Esophagus muscularis mucosa (tissue), 4 donors: Measurements from ENCODE around the gene CD28. TPM values are rescaled to one million over a fixed set of nuclear protein-coding genes. Genes with fewer than 3 reads are reported as not detected.

Experiments
- DNase-seq: peaks from one replicate; pipeline ENCODE4 v3.0.0-alpha.2; 2017; ENCODE audit errors: extremely low spot score
- H3K27ac ChIP-seq, 4 donors: fragments of 200-600 bp; sonication (generic); replicated peaks in 1 of 4; 1 replicate in 3 of 4; 2 replicates in 1 of 4; pipeline ENCODE4 v1.5.1; 2016 to 2019; ENCODE audit warnings: mild to moderate bottlenecking in 1 of 4
- H3K27me3 ChIP-seq, 4 donors: fragments of 200-600 bp; sonication (generic); one replicate each; pipeline versions ENCODE4 v1.5.1 to v1.6.0; 2016 to 2019
- H3K36me3 ChIP-seq, 4 donors: fragments of 200-600 bp; sonication (generic); one replicate each; pipeline ENCODE4 v1.5.1; 2016 to 2019
- H3K4me1 ChIP-seq, 4 donors: fragments of 200-600 bp; sonication (generic); one replicate each; pipeline ENCODE4 v1.5.1; 2016 to 2019
- H3K4me3 ChIP-seq, 4 donors: fragments of 200-600 bp; sonication (generic); 1 replicate in 2 of 4; 2 replicates in 2 of 4; pipeline ENCODE4 v1.5.1; 2016 to 2019; ENCODE audit warnings: mild to moderate bottlenecking in 4 of 4, moderate library complexity in 1 of 4
- H3K9me3 ChIP-seq, 4 donors: fragments of 200-600 bp; sonication (generic); 1 replicate in 3 of 4; 2 replicates in 1 of 4; pipeline ENCODE4 v1.5.1; 2016 to 2019
- EP300 ChIP-seq: sonication (generic); formaldehyde crosslinking; IDR thresholded peaks from one replicate; pipeline ENCODE4 v1.6.1; 2017; ENCODE audit warnings: antibody characterized with exemption
- POLR2A ChIP-seq: fragments of 450-650 bp; IDR thresholded peaks from one replicate; pipeline ENCODE4 v1.6.1; 2017; ENCODE audit warnings: antibody characterized with exemption, moderate library complexity, mild to moderate bottlenecking, low read depth
- POLR2AphosphoS5 ChIP-seq, 2 donors: sonication (generic); formaldehyde crosslinking; IDR thresholded peaks; one replicate each; pipeline ENCODE4 v1.6.1; 2017; ENCODE audit warnings: antibody characterized with exemption in 2 of 2
- WGBS: methylation state at CpG from one replicate; pipeline ENCODE4 v1.1.5; 2018; 5-methylcytosine and 5-hydroxymethylcytosine counted together
- intact Hi-C: fragments of 100-400 bp; cut with DNase I; formaldehyde crosslinking; loops from one replicate; pipeline ENCODE4 v1.15.1; 2023
- total RNA-seq, 4 donors: library from RNA; depleted of rRNA; stranded (reverse); fragments of >200 nt; gene quantifications; one replicate each; pipeline versions ENCODE4 v1.1.0 to v1.2.1, GENCODE V29; 2016
- TF ChIP-seq, protein P1 (sequence below), 3 experiments: fragments of 200-600 bp in 2 of 3; fragments of 450-650 bp in 1 of 3; sonication (generic) in 2 of 3; IDR thresholded peaks; one replicate each; pipeline ENCODE4 v1.5.1; 2017 to 2019; ENCODE audit warnings: antibody characterized with exemption in 3 of 3, mild to moderate bottlenecking in 2 of 3, moderate library complexity in 1 of 3

CD28 gene
- total RNA-seq, 4 donors from 2014 or later = under 0.01 to 2.2 (median 0.28) TPM

DNA sequence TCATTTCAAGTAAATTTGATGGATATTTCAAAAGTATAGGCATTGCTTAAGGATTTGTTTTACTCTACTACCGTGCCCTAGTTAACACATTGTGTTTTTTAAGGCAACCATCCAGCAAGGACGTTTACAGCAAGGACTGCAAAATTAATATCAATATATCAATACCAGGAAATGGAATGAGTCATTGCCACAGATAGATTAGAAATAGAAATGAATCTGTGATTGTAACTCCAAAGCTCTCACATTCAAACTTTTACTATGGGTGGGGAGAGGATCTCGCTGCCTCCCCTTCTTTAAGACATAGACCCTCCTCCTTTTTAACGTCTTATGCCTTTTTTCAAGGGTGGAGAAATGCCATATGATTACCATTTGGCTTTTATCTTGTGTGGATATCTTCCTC lies 3.8 kb downstream of the CD28 start:
- Histone ChIP-seq H3K27me3 (no peaks in the 10 kb centered on the region), H3K9me3 (no peaks in the 10 kb centered on the region), H3K27ac (no peak overlapping the region), H3K4me1 (no peaks in the 10 kb centered on the region), H3K36me3 (no peaks in the 10 kb centered on the region), H3K4me3 (no peak overlapping the region)
- intact Hi-C loops = no loop called here
- no peak for DNase-seq
- TF ChIP-seq POLR2A (no peak), EP300 (no peak), POLR2AphosphoS5 (IDR thresholded peaks at IDR 0.05) (no peak)
- TF ChIP-seq, protein P1, sequence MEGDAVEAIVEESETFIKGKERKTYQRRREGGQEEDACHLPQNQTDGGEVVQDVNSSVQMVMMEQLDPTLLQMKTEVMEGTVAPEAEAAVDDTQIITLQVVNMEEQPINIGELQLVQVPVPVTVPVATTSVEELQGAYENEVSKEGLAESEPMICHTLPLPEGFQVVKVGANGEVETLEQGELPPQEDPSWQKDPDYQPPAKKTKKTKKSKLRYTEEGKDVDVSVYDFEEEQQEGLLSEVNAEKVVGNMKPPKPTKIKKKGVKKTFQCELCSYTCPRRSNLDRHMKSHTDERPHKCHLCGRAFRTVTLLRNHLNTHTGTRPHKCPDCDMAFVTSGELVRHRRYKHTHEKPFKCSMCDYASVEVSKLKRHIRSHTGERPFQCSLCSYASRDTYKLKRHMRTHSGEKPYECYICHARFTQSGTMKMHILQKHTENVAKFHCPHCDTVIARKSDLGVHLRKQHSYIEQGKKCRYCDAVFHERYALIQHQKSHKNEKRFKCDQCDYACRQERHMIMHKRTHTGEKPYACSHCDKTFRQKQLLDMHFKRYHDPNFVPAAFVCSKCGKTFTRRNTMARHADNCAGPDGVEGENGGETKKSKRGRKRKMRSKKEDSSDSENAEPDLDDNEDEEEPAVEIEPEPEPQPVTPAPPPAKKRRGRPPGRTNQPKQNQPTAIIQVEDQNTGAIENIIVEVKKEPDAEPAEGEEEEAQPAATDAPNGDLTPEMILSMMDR (IDR thresholded peaks at IDR 0.05) = no peak
- WGBS = 64% methylated on average over 4 of the region's 4 CpGs

DNA sequence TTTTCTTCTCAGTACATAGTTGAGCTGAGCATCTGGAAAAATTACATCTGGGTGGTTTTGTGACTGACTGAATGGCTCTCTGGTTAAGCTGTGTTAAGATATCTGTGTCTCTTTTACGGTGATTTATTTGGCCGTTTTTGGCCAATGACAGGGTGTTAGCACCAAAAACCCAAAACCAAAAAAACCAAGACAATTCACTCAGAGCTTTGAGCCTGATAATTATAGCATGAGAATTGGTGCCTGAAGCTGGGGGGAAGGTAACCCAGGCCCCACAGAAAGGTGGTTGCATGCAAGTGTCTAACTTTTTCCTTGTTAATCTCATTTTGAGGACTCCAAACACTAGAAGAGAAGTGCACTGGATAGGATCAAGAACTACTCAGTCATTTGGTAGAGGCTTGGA lies 4.5 kb downstream of the CD28 start:
- TF ChIP-seq POLR2AphosphoS5 (IDR thresholded peaks at IDR 0.05) (no peak), EP300 (no peak), POLR2A (no peak)
- TF ChIP-seq, protein P1 (IDR thresholded peaks at IDR 0.05) = no peak
- H3K9me3 ChIP-seq = no peaks in the 10 kb centered on the region
- H3K27ac ChIP-seq = no peak overlapping the region
- H3K4me3 ChIP-seq = no peak overlapping the region
- intact Hi-C loops = no loop called here
- DNase-seq = no peak
- no peaks in the 10 kb centered on the region for H3K4me1 ChIP-seq
- no peaks in the 10 kb centered on the region for H3K36me3 ChIP-seq
- H3K27me3 ChIP-seq = no peaks in the 10 kb centered on the region
- 75% methylated on average over 2 of the region's 2 CpGs for WGBS

DNA sequence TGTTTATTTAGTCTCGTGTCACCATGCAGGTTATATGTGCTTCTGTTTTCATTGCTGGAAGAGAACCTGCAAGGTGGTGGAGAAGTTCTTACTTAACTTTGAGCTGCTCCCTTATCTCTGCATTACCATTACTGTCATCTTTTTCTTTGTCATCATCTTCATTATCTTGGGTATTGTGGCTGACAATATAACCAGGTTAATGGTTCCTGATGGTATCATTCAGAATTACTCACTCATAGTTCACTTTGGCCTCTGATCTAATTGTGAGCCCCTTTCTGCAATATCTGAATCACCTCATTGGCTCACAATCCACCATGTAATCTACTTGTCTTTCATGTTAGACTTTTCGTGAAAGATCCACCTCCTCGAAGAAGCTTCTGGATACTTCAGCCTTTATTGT lies 5.0 kb downstream of the CD28 start:
- WGBS = 97% methylated on average over 3 of the region's 3 CpGs
- intact Hi-C loops = no loop called here
- Histone ChIP-seq H3K27me3 (no peaks in the 10 kb centered on the region), H3K27ac (no peak overlapping the region), H3K36me3 (no peaks in the 10 kb centered on the region), H3K4me1 (no peaks in the 10 kb centered on the region), H3K9me3 (no peaks in the 10 kb centered on the region), H3K4me3 (no peak overlapping the region)
- TF ChIP-seq POLR2A = no peak
- no peak for TF ChIP-seq EP300
- TF ChIP-seq, protein P1 (IDR thresholded peaks at IDR 0.05) = no peak
- TF ChIP-seq POLR2AphosphoS5 (IDR thresholded peaks at IDR 0.05) = no peak
- no peak for DNase-seq

DNA sequence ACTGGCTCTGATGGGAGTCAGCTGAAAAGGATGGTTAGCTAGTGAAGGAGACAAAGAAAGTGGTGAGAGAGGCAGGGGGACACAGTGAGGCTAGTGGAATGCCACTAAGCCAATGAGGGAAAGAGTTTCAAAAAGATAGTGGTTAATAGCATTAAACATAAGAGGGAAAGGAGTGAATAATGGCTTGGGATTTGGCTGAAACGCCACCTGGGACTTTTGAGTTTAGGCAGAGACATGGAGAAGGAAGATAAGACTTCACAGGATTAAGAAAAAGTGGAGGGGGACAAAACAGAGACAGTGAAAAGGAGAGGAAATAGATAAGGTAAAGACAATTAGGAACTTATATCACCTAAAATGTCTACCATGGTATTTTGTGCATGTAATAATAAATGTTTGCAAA lies 6.9 kb downstream of the CD28 start:
- TF ChIP-seq EP300 = no peak
- TF ChIP-seq, protein P1 (IDR thresholded peaks at IDR 0.05) = no peak
- no peak for TF ChIP-seq POLR2AphosphoS5 (IDR thresholded peaks at IDR 0.05)
- TF ChIP-seq POLR2A = no peak
- H3K4me3 ChIP-seq = no peak overlapping the region
- 83% methylated on average over 1 of the region's 1 CpG for WGBS
- intact Hi-C loops = no loop called here
- H3K36me3 ChIP-seq = no peaks in the 10 kb centered on the region
- H3K27ac ChIP-seq = no peak overlapping the region
- H3K9me3 ChIP-seq = no peaks in the 10 kb centered on the region
- no peaks in the 10 kb centered on the region for H3K27me3 ChIP-seq
- H3K4me1 ChIP-seq = no peaks in the 10 kb centered on the region
- no peak for DNase-seq

DNA sequence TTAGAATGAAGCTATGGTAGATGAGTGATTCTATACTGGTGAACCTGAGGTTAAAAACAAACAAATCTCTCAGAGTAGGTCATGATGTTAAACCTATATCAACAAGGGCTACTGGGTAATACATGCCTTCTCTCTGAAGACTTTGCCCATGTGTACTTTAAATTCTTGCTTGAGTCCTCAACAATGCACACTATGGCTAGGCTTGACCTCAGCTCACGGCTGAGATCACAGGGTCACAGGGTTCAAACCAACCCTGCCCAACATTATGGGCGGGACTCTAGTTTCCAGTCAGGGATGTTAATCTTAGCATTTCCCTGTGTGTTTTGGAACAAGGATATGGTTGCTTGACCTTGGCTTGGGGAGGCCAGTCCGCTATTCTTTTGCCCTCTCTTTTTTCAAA lies 7.7 kb downstream of the CD28 start:
- TF ChIP-seq, protein P1 (IDR thresholded peaks at IDR 0.05) = no peak
- TF ChIP-seq POLR2AphosphoS5 (IDR thresholded peaks at IDR 0.05) = no peak
- no peak for TF ChIP-seq EP300
- no peak for TF ChIP-seq POLR2A
- DNase-seq = no peak
- H3K4me1 ChIP-seq = no peaks in the 10 kb centered on the region
- no peak overlapping the region for H3K27ac ChIP-seq
- intact Hi-C loops = no loop called here
- no peak overlapping the region for H3K4me3 ChIP-seq
- WGBS = 79% methylated on average over 3 of the region's 3 CpGs
- no peaks in the 10 kb centered on the region for H3K9me3 ChIP-seq
- H3K36me3 ChIP-seq = no peaks in the 10 kb centered on the region
- H3K27me3 ChIP-seq = no peaks in the 10 kb centered on the region
